Stimulated activated CD4-positive, alpha-beta T cell treated with anti-CD3 and anti-CD28 coated beads, Interleukin-4, amount 100 ng/mL, for 1 hour (primary cell): ENCODE data around the gene HLA-DQB1.

Source experiments
- DNase-seq: peaks from one replicate; pipeline ENCODE4 v3.0.0-alpha.2; 2020

The HLA-DQB1 gene

DNA sequence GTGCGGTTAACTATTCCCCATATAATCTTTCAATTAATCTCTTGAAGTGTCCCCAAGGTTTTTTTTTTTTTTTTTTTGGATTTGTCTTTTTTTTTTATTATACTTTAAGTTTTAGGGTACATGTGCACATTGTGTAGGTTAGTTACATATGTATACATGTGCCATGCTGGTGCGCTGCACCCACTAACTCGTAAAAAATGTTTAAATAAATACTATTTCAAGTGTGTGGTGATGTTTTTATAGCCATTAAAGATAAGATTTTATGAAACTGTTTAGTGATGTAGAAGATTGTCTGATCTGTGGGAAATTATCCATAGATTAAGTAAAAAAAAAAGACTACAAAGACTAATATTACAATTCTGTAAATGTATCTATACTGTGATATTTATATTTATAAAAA, 41.9 kb downstream of the HLA-DQB1 start:
- DNase-seq, result no peak

DNA sequence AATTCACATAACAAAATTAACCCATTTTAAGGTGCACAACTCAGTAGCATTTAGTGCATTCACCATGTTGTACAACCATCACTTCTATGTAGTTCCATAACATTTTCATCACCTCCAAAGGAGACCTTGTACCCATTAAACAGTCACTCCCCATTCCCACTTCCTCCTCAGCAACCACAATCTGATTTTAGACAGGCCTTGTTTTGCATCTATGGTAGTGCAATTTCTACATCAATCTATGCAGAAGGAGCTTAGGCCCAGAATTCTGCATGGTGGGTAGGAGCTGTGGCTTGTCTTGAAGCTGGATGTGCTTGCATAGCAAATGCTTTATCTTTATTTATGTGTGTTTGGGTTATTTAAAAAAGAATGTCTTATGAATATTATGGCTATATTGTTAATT, 42.8 kb downstream of the HLA-DQB1 start:
- no peak for DNase-seq

DNA sequence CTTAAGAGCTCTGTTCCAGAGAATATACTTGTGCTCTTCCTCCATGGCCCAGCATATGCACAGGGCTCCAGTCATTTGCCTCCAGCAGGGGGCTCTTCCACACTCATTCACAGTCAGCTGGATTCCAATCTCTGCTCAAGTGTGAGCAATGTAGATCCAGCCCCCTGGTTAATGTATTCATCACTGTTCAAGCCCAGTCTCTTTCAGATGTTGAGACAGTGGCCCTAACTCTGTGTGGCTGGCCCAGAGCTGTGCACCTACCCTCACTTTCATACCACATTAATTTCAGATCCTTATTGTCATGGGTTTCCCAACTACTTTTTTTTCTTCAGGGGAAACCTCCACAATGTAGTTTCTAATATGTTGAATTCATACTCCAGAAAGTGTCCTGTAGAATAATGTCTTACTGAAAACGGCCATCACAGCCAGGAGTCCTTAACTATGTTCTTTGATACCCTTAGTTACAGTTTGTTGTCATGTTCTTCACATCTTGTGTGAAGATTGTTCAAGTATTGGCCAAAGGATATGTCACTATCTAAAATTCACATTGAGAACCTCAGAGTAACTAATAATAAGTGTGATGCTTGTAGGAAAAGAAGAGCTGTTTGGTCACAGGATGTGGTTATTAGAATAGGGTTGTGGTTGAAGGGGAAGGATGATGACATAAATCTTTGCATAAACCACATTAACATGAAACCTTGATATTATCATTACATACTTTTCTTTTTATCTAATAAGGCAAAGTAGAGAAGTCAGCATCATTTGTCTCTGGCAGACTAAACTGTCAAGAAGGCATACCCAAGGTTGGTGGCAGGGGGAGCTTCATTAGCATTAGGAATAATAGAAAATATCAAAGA, 43.7 kb downstream of the HLA-DQB1 start:
- DNase-seq, result peak; percentile 26

DNA sequence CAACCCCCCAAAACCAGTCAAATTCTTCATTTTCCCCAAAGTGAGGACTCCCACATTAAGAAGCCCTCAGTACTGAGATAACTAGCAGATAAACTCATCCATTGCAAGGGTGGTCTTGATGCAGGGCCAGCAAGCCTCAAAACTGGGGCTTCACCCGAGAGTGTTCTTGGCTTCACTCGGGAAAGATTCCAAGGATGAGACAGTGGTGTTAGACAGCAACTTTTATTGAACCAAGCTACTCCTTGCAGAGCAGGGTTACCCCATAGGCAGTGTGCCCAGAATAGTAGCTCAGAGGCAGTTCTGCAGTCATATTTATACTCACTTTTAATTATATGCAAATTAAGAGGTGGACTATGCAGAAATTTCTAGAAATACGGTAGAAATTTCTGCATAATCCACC, 45.1 kb downstream of the HLA-DQB1 start:
- no peak for DNase-seq

DNA sequence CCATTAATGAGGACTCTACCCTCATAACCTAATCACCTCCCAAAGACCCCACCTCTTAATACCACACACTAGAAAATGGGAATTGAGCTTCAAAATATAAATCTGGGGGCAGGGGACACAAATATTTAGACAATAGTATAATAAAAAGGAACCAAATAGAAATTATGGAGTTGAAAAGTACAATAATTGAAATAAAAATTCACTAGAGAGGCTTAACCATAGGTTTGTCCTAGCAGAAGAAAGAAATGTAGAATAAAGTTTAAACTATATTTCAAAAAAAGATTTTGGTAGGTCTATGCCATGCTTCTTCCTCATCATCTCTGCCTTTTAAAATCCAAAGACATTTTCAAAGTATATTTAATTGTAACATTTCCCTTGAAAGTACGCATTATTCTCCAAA, 48.7 kb downstream of the HLA-DQB1 start:
- DNase-seq, result no peak

DNA sequence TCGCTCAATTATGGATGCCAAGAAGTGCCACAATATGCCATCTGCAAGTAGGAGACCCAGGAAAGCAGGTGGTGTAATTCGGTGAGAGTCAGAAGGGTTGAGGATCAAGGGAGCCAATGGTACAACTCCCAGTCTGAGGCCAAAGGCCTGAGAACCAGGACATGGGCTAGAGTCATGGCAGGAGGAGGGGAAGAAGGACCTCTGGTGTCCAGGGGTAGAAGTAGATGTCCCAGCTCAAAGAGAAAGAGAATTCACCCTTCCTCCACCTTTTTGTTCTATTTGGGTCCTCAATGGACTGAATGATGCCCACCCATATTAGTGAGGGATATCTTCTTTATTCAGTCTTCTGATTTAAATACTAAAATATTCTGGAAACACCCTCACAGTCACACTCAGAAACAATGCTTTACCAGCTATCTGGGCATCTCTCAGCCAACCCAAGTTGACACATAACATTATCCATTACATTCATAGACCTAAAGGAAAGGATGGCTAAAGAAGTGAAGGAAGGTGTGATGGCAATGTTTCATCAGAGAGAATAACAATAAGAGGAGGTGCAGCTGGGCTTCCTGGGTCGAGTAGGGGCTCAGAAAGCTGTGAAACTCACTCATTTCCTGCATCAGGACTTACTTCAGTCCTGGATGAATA, 50.4 kb downstream of the HLA-DQB1 start:
- DNase-seq, result no peak

DNA sequence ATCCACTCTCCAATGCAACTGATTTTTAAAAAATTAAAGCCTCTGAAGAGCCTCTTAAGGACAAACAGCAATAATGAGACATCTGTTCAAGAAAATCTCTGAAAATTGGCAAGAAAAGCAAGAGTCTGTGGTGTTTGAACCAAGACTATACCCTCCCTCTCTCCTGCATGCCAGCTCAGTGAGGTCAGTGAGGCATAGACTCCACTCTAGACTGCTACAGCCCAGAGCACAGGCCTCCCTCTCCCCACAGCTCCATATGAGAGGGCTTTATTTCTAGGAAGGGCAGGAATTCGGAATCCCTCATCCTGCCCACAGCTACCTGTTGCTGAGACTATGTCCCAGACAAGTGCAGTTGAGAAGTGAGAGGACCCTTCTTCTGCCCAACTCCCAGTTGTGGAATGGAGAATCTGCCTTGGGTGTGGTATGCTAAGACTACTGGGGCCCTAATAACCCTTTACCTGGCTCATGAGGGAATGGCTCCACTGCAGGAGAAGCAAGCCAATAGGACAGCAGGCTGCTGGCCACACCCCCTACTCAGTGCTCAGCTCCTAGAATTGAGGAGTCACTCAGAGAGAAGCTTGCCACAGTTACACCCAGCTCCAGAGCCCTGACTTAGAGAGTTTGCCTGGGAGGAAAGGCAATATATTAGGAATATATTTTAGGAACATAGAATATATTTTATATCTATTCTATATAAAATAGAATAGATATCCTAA, 51.9 kb downstream of the HLA-DQB1 start:
- DNase-seq, result no peak

DNA sequence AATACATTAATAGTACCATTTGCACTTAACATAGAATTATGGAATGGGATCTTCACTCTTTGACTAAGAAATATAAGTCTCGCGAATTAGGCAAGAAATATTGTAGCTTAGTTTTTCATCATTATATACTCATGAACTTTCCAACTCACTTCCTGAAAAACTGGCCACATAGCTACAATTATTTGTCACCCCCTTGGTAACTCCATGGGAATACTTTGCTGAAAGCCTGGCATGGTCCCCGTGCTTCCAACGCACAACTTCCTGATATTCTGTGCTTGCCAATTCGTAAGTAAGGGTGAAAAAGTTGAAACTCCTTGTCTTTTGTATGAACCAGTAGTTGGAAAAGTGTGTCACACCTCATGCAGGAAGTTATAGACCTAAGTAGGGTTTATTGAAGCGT, 53.0 kb downstream of the HLA-DQB1 start:
- no peak for DNase-seq

DNA sequence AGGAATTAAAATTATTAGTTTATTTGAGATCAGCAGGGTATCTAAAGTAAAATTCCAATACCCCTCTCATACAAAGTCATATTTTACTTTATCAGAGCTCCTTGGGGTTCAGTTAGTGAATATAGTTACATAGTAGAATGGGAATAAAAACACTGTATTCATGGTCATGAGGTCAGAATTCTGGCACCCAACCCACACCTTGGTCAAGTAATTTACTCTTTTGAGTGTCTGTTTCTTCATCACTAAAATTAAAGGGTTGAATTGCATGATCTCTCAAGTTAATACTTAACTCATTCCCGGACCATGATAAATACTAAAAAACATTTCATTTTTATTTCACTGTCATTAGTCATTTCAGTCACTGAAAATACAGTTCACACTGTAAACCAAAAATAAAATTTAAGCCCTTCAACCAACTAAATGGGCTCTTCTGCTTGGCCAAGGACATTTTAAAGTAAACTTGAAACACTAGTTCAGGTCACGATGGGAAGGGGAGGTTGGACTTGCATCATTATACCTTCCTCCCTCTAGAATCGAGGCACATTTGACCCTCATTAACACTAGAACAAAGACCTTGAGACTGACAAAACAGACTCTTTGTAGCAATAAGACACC, 55.7 kb downstream of the HLA-DQB1 start:
- no peak for DNase-seq

DNA sequence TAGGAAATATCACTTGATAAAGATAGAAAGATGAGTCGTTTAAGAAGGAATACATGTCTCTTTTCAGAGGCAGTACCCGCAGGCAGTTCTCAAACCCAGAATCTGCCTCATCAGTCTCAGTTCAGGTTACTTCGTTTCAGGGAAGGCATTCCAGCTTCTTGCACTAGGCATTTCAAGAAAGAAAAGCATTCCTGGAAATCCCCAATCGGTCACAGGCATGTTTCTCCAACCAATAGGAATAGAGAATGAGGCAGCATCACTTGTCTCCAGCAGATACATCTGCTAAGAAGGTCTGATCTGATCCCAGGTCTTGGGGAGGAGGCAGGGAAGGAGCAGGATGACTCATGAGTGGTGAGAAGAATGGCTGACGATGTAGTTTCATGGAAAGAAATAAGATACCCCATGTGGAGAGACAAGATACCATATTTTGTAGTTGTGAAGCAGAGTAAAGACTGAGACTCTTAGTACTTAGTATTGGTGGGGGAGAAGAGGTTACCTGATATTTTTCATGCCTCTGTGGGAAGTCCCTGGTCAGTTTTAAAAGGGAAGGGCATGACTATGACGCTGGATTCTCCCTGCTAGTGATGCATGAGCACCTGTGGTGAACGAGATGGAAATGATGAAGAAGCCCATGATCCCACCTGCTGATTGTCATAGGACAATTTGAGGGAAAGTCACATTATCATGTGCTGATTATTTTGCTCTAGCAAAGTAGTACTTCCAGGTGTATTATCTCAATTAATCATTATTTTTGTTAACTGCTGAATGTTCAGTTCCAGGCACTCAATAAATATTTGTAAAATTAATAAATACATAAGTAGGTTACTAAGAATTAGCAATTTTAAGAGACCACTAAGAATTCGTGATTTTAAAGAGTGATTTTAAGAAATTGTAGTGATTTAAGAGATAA, 56.5 kb downstream of the HLA-DQB1 start:
- DNase-seq, result peak; percentile 15
